Heart left ventricle (tissue), 16 donors: ENCODE results near the gene BEST4. TPM values are rescaled to one million over a fixed set of nuclear protein-coding genes. Genes with fewer than 3 reads are reported as not detected.

ENCODE experiments used
- ATAC-seq, 4 donors: fragments of 200-7000 bp; cut with Tn5 transposase; one replicate each; pipeline ENCODE4 v1.9.1; 2020 to 2022; ENCODE audit warnings: moderate library complexity in 4 of 4, mild to moderate bottlenecking in 3 of 4, moderate number of reproducible peaks in 1 of 4
- DNase-seq, 5 donors: peaks; one replicate each; pipeline ENCODE4 v3.0.0-alpha.2; 2020
- H3K27ac ChIP-seq, 12 donors: fragments of 200-600 bp; sonication (generic) in 4 of 12; one replicate each; pipeline versions ENCODE4 v1.5.0 to v1.8.0; 2016 to 2022; ENCODE audit warnings: mild to moderate bottlenecking in 2 of 12
- H3K27me3 ChIP-seq, 9 donors: fragments of 200-600 bp; sonication (generic) in 2 of 9; one replicate each; pipeline versions ENCODE4 v1.5.1 to v1.8.0; 2016 to 2022; ENCODE audit warnings: mild to moderate bottlenecking in 3 of 9
- H3K36me3 ChIP-seq, 9 donors: fragments of 200-600 bp; sonication (generic) in 2 of 9; one replicate each; pipeline versions ENCODE4 v1.5.0 to v1.8.0; 2018 to 2022; ENCODE audit warnings: mild to moderate bottlenecking in 2 of 9
- H3K4me1 ChIP-seq, 12 donors: fragments of 200-600 bp; sonication (generic) in 4 of 12; one replicate each; pipeline versions ENCODE4 v1.5.0 to v1.8.0; 2016 to 2022; ENCODE audit warnings: mild to moderate bottlenecking in 3 of 12
- H3K4me3 ChIP-seq, 12 donors: fragments of 200-600 bp; sonication (generic) in 4 of 12; one replicate each; pipeline versions ENCODE4 v1.5.0 to v1.8.0; 2017 to 2022; ENCODE audit warnings: mild to moderate bottlenecking in 9 of 12, moderate library complexity in 4 of 12
- H3K9me3 ChIP-seq, 12 donors: fragments of 200-600 bp; sonication (generic) in 4 of 12; one replicate each; pipeline versions ENCODE4 v1.5.0 to v1.8.0; 2016 to 2022; ENCODE audit warnings: mild to moderate bottlenecking in 1 of 12
- POLR2A ChIP-seq, 2 donors: fragments of 450-650 bp; IDR thresholded peaks; one replicate each; pipeline ENCODE4 v1.6.1; 2017; ENCODE audit warnings: antibody characterized with exemption in 2 of 2, mild to moderate bottlenecking in 2 of 2, moderate library complexity in 2 of 2
- WGBS, 4 donors: extraction: QIAGEN DNeasy Blood & Tissue Kit in 2 of 4; methylation state at CpG; one replicate each; pipeline versions ENCODE4 v1.1.5 to v1.1.7; 2013 to 2018; 5-methylcytosine and 5-hydroxymethylcytosine counted together
- intact Hi-C, 10 donors: fragments of 100-400 bp; cut with DNase I; formaldehyde crosslinking; loops; one replicate each; pipeline versions ENCODE4 v1.11.1 to v1.14.2; 2022
- polyA plus RNA-seq, 2 donors: library from polyadenylated mRNA; stranded (reverse); fragments of 200-250 nt; gene quantifications; one replicate each; pipeline ENCODE4 v1.2.3, GENCODE V29; 2013
- total RNA-seq, 9 donors: library from RNA; depleted of rRNA in 2 of 9; stranded (reverse); fragments of >200 nt in 2 of 9; fragmentation: NEBNext Ultra II Directional in 3 of 9; extraction: Animal tissue kit (Norgen Biotek cat#: 25700) in 3 of 9; gene quantifications; one replicate each; pipeline versions ENCODE4 v1.1.0 to v1.2.4, GENCODE V29; 2016 to 2023
- TF ChIP-seq, protein P1 (sequence below), 12 donors: fragments of 200-600 bp; sonication (generic) in 4 of 12; IDR thresholded peaks; one replicate each; pipeline versions ENCODE4 v1.5.0 to v1.8.0; 2018 to 2022; ENCODE audit warnings: antibody characterized with exemption in 12 of 12, mild to moderate bottlenecking in 5 of 12
- donor health status: ischemic (EF 13 %, LVEDD 7.1; RV severe dilation, severe dysfunction).
- donor health status: healthy with polysubstance abuse.
- donor health status: DM: no; HTN: yes; CAD: no.
- donor health status: DM: no; HTN: no; CAD: no.
- donor health status: ischemic (EF 25% LVEDD 6.9; RV normal size, moderate dysfunction).
- donor health status: ischemic (EF 25% LVEDD 5.7; RV mildly dilated, moderate dysfunction).
- donor health status: healthy.
- donor health status: DM: yes; HTN: yes; CAD: no.
- donor health status: ischemic (EF 35%, LVEDD 5.7; RV mildly dilated, moderate dysfunction).
- donor health status: nonischemic (EF 11% LVEDD 7.7; RV severe dilation, severe dysfunction).
- donor health status: DM: yes; HTN: yes; CAD: no.
- donor health status: PGD.
- donor health status: ischemic (EF 29% LVEDD 5.4; RV normal size, mild dysfunction).
- donor health status: nonischemic (EF 23%, LVEDD 6.1; RV moderate dilation, normal function).

The BEST4 gene
- total and polyA plus RNA-seq, 11 donors, result 0.06 to 0.32 (median 0.11) TPM; not detected in 6

DNA sequence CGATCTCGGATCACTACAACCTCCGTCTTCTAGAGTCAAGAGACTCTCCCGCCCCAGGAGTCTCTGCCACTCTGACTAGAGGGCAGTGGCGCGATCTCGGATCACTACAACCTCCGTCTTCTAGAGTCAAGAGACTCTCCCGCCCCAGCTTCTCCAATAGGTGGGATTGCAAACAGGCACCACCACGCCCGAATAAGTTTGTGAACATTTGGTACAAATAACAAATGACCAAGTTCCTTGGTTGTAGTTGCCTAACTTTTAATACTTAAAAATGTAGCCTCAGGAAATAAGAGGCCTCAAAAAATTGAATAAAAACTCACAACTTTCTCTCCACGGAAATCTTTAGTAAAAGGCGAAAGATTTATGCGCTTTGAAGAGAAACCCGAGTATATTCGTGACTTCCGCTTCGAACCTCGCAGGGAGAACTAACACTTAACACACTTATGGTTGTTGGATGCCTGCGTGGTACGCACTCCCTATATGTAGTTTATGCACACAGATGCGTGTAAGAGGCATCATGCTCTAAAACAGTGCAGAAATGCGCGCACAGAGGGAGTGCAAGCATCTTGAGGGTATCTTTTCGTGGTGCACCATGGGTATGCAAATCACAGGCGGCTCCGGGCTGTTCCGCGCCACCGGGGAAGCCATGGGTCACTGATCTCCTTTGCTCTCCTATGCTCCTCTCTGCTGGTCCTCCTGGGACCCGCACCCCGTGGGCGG is 31.8 kb upstream of the BEST4 start:
- no peaks in the 10 kb centered on the region for H3K9me3 ChIP-seq
- intact Hi-C loops, result loop anchor here in 4 of 10 donors (2.0 to 10.0 kb wide), 3 partner anchors 19 to 85 kb away; partner anchors contain the start of genes PLK3 (in 2 of the 4), KIF2C (in 1 of the 4) and RNU5D-1 (in 1 of the 4)
- peaks cover 0 to 15% (median 4%) of the 10 kb centered on the region in 9 donors for H3K36me3 ChIP-seq
- peak; percentile 82 to 90 (median 85) for DNase-seq
- no peaks in the 10 kb centered on the region for H3K27me3 ChIP-seq
- H3K4me3 ChIP-seq, result peak overlapping the region; percentile 32 to 79 (median 64)
- 0 to 4% (median 1%) methylated on average over 22 to 33 of the region's 33 CpGs for WGBS, 4 donors
- TF ChIP-seq POLR2A (IDR thresholded peaks at IDR 0.05), result peak; percentile 52 to 61
- TF ChIP-seq, protein P1, sequence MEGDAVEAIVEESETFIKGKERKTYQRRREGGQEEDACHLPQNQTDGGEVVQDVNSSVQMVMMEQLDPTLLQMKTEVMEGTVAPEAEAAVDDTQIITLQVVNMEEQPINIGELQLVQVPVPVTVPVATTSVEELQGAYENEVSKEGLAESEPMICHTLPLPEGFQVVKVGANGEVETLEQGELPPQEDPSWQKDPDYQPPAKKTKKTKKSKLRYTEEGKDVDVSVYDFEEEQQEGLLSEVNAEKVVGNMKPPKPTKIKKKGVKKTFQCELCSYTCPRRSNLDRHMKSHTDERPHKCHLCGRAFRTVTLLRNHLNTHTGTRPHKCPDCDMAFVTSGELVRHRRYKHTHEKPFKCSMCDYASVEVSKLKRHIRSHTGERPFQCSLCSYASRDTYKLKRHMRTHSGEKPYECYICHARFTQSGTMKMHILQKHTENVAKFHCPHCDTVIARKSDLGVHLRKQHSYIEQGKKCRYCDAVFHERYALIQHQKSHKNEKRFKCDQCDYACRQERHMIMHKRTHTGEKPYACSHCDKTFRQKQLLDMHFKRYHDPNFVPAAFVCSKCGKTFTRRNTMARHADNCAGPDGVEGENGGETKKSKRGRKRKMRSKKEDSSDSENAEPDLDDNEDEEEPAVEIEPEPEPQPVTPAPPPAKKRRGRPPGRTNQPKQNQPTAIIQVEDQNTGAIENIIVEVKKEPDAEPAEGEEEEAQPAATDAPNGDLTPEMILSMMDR (IDR thresholded peaks at IDR 0.05), result peak in 3 of 12 donors; percentile 8 to 26 (median 10)
- H3K4me1 ChIP-seq, result peaks cover 0 to 33% (median 15%) of the 10 kb centered on the region in 12 donors
- peak; percentile 89 to 93 (median 89) for ATAC-seq
- peak overlapping the region; percentile 85 to 100 (median 94) for H3K27ac ChIP-seq

DNA sequence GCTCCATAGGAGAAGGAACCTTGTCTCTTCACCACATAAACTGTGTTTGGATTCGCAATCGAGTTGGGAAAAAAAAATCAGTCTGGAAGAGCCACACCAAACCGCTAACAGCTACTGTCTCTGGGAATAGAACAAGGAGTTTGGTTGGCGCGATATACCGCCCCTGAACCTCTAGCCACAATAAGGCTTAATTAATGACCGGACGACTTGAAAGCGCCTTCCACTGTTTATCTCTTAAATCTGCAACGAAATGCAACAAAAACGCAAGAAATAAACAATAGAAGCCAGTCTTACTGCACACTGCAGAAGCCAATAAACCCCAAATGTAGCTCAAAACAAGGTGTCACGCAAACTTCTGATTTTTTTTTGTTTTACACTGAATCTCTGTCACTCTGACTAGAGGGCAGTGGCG is 31.2 kb upstream of the BEST4 start:
- peaks cover 0 to 38% (median 17%) of the 10 kb centered on the region in 12 donors for H3K4me1 ChIP-seq
- DNase-seq (peak in 2 of 5 donors; percentile 17 to 19), ATAC-seq (peak in 3 of 4 donors; percentile 2 to 14 (median 3))
- peak overlapping the region in 11 of 12 donors; percentile 32 to 79 (median 64) for H3K4me3 ChIP-seq
- peak overlapping the region; percentile 85 to 100 (median 94) for H3K27ac ChIP-seq
- intact Hi-C loops, result loop anchor here in 1 of 10 donors (10.0 kb wide), 1 partner anchor 84 kb away; the partner anchor contains the start of genes KIF2C and RNU5D-1
- no peaks in the 10 kb centered on the region for H3K9me3 ChIP-seq
- H3K36me3 ChIP-seq, result peaks cover 0 to 18% (median 5%) of the 10 kb centered on the region in 9 donors
- TF ChIP-seq, protein P1 (IDR thresholded peaks at IDR 0.05), result peak in 2 of 12 donors; percentile 7 to 17
- no peak for TF ChIP-seq POLR2A (IDR thresholded peaks at IDR 0.05)
- H3K27me3 ChIP-seq, result no peaks in the 10 kb centered on the region
- WGBS, 4 donors, result 1 to 7% (median 3%) methylated on average over 13 of the region's 13 CpGs

DNA sequence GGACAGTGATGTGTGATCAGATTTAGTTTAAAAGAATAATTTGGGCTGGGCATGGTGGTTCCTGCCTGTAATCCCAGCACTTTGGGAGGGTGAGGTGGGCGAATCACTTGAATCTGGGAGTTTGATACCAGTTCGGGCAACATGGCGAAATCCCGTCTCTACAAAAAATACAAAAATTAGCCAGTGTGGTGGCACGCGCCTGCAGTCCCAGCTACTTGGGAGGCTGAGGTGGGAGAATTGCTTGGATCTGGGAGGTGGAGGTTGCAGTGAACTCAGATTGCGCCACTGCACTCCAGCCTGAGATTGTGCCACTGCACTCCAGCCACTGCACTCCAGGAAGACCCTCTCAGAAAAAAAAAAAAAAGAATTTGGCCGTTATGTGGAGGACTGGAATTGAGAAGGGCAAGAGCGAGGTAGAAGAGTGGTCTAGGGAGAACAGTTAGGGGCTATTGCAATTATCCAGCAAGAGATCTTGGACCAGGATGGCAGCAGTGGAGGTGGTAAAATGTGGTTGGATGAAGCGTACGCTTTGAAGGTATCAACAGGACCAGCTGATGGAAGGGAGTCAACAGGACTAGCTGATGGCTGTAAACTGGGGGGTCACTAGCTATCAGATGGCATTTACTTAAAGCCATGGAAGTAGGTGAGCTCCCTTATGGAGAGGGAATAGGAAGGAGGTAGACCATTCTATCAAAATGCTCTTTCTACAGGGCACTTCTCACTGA is 30.0 kb upstream of the BEST4 start:
- peak overlapping the region in 3 of 12 donors; percentile 90 to 99 (median 92) for H3K27ac ChIP-seq
- DNase-seq (peak in 3 of 5 donors; percentile 9 to 23 (median 16)), ATAC-seq (no peak)
- peak overlapping the region in 1 of 12 donors; percentile 73 for H3K4me3 ChIP-seq
- peaks cover 0 to 48% (median 25%) of the 10 kb centered on the region in 12 donors for H3K4me1 ChIP-seq
- TF ChIP-seq, protein P1 (IDR thresholded peaks at IDR 0.05), result no peak
- no peak for TF ChIP-seq POLR2A (IDR thresholded peaks at IDR 0.05)
- no peaks in the 10 kb centered on the region for H3K9me3 ChIP-seq
- 95 to 96% (median 95%) methylated on average over 11 of the region's 11 CpGs for WGBS, 4 donors
- peaks cover 0 to 18% (median 5%) of the 10 kb centered on the region in 9 donors for H3K36me3 ChIP-seq
- no peaks in the 10 kb centered on the region for H3K27me3 ChIP-seq
- intact Hi-C loops, result loop anchor here in 1 of 10 donors (10.0 kb wide), 1 partner anchor 83 kb away; the partner anchor contains the start of genes KIF2C and RNU5D-1
